HEK293T (cell line): ENCODE measurements around the gene TCF20.

Experiments used
- CTCF ChIA-PET: fragments of 350-600 bp; formaldehyde crosslinking; extraction: SDS; loops from one replicate; lab custom pipeline; 2021; ENCODE audit warnings: antibody characterized with exemption, inconsistent platforms; lab: Yijun Ruan, JAX
- POLR2A ChIA-PET: fragments of 350-600 bp; formaldehyde crosslinking; extraction: SDS; loops from one replicate; lab custom pipeline; 2020; ENCODE audit warnings: antibody characterized with exemption, inconsistent platforms; lab: Yijun Ruan, JAX
- DNase-seq: peaks from one replicate; pipeline ENCODE4 v3.0.0; 2012; ENCODE audit warnings: mixed read lengths; ENCODE audit errors: extremely low spot score
- ARNT ChIP-seq: fragments of 450-650 bp; IDR thresholded peaks from 2 replicates; pipeline ENCODE4 v1.6.1; 2017; ENCODE audit warnings: mild to moderate bottlenecking
- BHLHE40 ChIP-seq: fragments of 450-650 bp; IDR thresholded peaks from 2 replicates; pipeline ENCODE4 v1.6.1; 2016; ENCODE audit warnings: mild to moderate bottlenecking, moderate library complexity, borderline replicate concordance
- CTBP1 ChIP-seq: fragments of 450-650 bp; IDR thresholded peaks from 2 replicates; pipeline ENCODE4 v1.6.1; 2016; ENCODE audit warnings: borderline replicate concordance
- ELF4 ChIP-seq: fragments of 450-650 bp; IDR thresholded peaks from 2 replicates; pipeline ENCODE4 v1.6.1; 2017; ENCODE audit warnings: antibody characterized with exemption
- FOXA1 ChIP-seq: fragments of 450-650 bp; IDR thresholded peaks from 2 replicates; pipeline ENCODE4 v1.6.1; 2016; ENCODE audit warnings: mild to moderate bottlenecking
- FOXK2 ChIP-seq: fragments of 450-650 bp; IDR thresholded peaks from 2 replicates; pipeline ENCODE4 v1.6.1; 2016; ENCODE audit warnings: mild to moderate bottlenecking
- FOXM1 ChIP-seq: fragments of 450-650 bp; IDR thresholded peaks from 2 replicates; pipeline ENCODE4 v1.6.1; 2017; ENCODE audit warnings: mild to moderate bottlenecking, borderline replicate concordance
- HDGF ChIP-seq: fragments of 450-650 bp; IDR thresholded peaks from 2 replicates; pipeline ENCODE4 v1.6.1; 2017; ENCODE audit warnings: antibody characterized with exemption, borderline replicate concordance
- L3MBTL2 ChIP-seq: fragments of 450-650 bp; conservative IDR thresholded peaks from 2 replicates; pipeline ENCODE4 v1.6.1; 2016; ENCODE audit warnings: mild to moderate bottlenecking
- LEF1 ChIP-seq: fragments of 450-650 bp; IDR thresholded peaks from 2 replicates; pipeline ENCODE4 v1.6.1; 2017; ENCODE audit warnings: mild to moderate bottlenecking, borderline replicate concordance
- NFRKB ChIP-seq: fragments of 450-650 bp; IDR thresholded peaks from 2 replicates; pipeline ENCODE4 v1.6.1; 2016; ENCODE audit warnings: mild to moderate bottlenecking, moderate library complexity
- PKNOX1 ChIP-seq: fragments of 450-650 bp; IDR thresholded peaks from 2 replicates; pipeline ENCODE4 v1.6.1; 2016
- SP1 ChIP-seq: fragments of 450-650 bp; IDR thresholded peaks from 2 replicates; pipeline ENCODE4 v1.6.1; 2017
- SUZ12 ChIP-seq: fragments of 450-650 bp; IDR thresholded peaks from 2 replicates; pipeline ENCODE4 v1.6.1; 2016; ENCODE audit warnings: mild to moderate bottlenecking
- TARDBP ChIP-seq: fragments of 450-650 bp; IDR thresholded peaks from 2 replicates; pipeline ENCODE4 v1.6.1; 2016
- ZNF384 ChIP-seq: fragments of 450-650 bp; IDR thresholded peaks from 2 replicates; pipeline ENCODE4 v1.6.1; 2016

TCF20 gene

GRCh38 chr22:42268852-42269410, 1.5 kb downstream of the TCF20 start:
- ChIA-PET CTCF (interaction anchor here (0.6 kb wide), 1 partner anchor 100 kb away, joined by 3 read pairs; no protein-coding TSS in a partner anchor), POLR2A (no interaction called here)
- no peak for DNase-seq
- TF ChIP-seq ARNT, result no peak
- no peak for TF ChIP-seq L3MBTL2
- TF ChIP-seq ELF4, result no peak
- no peak for TF ChIP-seq FOXK2
- no peak for TF ChIP-seq SP1
- no peak for TF ChIP-seq HDGF
- TF ChIP-seq NFRKB, result no peak
- TF ChIP-seq TARDBP, result no peak
- no peak for TF ChIP-seq CTBP1
- no peak for TF ChIP-seq LEF1
- no peak for TF ChIP-seq PKNOX1
- no peak for TF ChIP-seq SUZ12
- no peak for TF ChIP-seq FOXM1
- TF ChIP-seq ZNF384, result no peak

- DNase-seq, result no peak
- ChIA-PET POLR2A (no interaction called here), CTCF (no interaction called here)
- TF ChIP-seq FOXA1 (no peak), BHLHE40 (no peak), NFRKB (no peak), ZNF384 (no peak), CTBP1 (no peak), SP1 (no peak), ELF4 (no peak), PKNOX1 (no peak), ARNT (no peak), HDGF (no peak), L3MBTL2 (no peak), LEF1 (no peak)
These were observed 5.1 kb downstream of the TCF20 start for GRCh38 chr22:42265321-42265720.

GRCh38 chr22:42263944-42264343, 6.5 kb downstream of the TCF20 start:
- TF ChIP-seq BHLHE40 (no peak), NFRKB (no peak), FOXM1 (no peak), HDGF (no peak), ARNT (no peak), FOXA1 (no peak), SUZ12 (no peak), CTBP1 (no peak), SP1 (no peak), TARDBP (no peak), LEF1 (no peak), L3MBTL2 (no peak)
- CTCF ChIA-PET, result no interaction called here
- POLR2A ChIA-PET, result no interaction called here
- no peak for DNase-seq

- TF ChIP-seq LEF1 (no peak), ZNF384 (no peak), PKNOX1 (no peak), BHLHE40 (no peak), HDGF (no peak), ELF4 (no peak), NFRKB (no peak)
- ChIA-PET CTCF (no interaction called here), POLR2A (no interaction called here)
- DNase-seq, result no peak
These were observed 7.5 kb downstream of the TCF20 start for GRCh38 chr22:42262964-42263363.

GRCh38 chr22:42261296-42261695, 9.2 kb downstream of the TCF20 start:
- ChIA-PET CTCF (no interaction called here), POLR2A (no interaction called here)
- DNase-seq, result no peak
- TF ChIP-seq TARDBP (no peak), FOXA1 (no peak), L3MBTL2 (no peak), ELF4 (no peak), NFRKB (no peak), FOXK2 (no peak), SUZ12 (no peak), SP1 (no peak), CTBP1 (no peak), PKNOX1 (no peak), HDGF (no peak), ARNT (no peak), ZNF384 (no peak), BHLHE40 (no peak), LEF1 (no peak), FOXM1 (no peak)

GRCh38 chr22:42258126-42258525, 12.3 kb downstream of the TCF20 start:
- DNase-seq, result no peak
- POLR2A ChIA-PET, result no interaction called here
- CTCF ChIA-PET, result no interaction called here
- no peak for TF ChIP-seq CTBP1
- TF ChIP-seq L3MBTL2, result no peak
- TF ChIP-seq SUZ12, result no peak
- no peak for TF ChIP-seq ZNF384
- no peak for TF ChIP-seq ELF4
- TF ChIP-seq TARDBP, result no peak
- TF ChIP-seq NFRKB, result no peak
- TF ChIP-seq ARNT, result no peak
- TF ChIP-seq SP1, result no peak
- no peak for TF ChIP-seq FOXA1
- TF ChIP-seq LEF1, result no peak
- TF ChIP-seq HDGF, result no peak
- TF ChIP-seq BHLHE40, result no peak
- no peak for TF ChIP-seq PKNOX1
- TF ChIP-seq FOXK2, result no peak
